ENCODE measurements around the gene MRPS18A. TPM values are rescaled to one million over a fixed set of nuclear protein-coding genes. Genes with fewer than 3 reads are reported as not detected.

The MRPS18A gene
- total and polyA plus RNA-seq, 2 of the 13 experiments (the other 11 are each of a cell fraction or from before 2014, with no cell fraction given): 87.8 to 89.1 TPM

DNA sequence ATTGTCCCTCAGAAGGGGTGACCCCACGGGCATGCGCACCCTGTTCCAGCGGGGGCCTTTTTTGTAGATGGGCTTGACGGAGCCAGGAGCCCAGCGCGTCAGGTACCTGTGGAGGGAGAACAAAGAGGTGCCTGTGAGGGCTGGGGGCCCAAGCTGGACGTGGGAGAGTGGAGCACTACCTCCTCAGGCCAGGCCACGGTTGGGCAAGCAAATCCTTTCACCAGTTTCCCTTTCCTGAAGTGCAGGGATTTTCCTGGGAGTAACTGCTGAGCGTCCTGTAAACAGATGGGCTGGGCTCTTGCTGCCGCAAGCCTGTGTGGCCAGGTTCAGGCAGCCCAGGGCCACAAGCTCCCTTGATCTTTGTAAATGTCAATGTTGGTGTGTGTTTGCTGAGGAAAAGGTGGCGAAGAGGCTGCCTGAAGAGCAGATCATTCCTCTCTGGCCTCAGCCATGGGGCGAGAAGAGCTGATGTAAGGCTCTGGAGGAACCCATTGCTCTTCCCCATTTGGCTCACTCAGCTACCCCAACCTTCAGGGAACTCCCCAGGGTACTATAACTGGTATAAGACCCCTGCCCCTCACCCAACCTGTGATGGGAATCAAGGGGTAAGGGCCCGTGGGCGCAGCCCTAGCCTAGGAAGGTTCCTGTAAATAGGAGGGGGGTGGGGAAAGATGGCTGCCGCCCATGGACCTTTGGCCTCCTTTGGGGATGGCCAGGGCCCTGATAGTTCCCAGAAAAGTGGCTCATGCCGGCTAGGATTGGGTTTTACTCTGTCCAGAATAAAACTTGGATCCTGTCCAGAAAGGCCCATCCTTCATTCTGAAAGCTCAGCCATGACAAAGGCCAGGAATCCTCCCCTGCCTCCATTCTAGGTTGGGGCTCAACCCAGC, 15.5 kb downstream of the MRPS18A start (continued):
- TF ChIP-seq, protein P1, sequence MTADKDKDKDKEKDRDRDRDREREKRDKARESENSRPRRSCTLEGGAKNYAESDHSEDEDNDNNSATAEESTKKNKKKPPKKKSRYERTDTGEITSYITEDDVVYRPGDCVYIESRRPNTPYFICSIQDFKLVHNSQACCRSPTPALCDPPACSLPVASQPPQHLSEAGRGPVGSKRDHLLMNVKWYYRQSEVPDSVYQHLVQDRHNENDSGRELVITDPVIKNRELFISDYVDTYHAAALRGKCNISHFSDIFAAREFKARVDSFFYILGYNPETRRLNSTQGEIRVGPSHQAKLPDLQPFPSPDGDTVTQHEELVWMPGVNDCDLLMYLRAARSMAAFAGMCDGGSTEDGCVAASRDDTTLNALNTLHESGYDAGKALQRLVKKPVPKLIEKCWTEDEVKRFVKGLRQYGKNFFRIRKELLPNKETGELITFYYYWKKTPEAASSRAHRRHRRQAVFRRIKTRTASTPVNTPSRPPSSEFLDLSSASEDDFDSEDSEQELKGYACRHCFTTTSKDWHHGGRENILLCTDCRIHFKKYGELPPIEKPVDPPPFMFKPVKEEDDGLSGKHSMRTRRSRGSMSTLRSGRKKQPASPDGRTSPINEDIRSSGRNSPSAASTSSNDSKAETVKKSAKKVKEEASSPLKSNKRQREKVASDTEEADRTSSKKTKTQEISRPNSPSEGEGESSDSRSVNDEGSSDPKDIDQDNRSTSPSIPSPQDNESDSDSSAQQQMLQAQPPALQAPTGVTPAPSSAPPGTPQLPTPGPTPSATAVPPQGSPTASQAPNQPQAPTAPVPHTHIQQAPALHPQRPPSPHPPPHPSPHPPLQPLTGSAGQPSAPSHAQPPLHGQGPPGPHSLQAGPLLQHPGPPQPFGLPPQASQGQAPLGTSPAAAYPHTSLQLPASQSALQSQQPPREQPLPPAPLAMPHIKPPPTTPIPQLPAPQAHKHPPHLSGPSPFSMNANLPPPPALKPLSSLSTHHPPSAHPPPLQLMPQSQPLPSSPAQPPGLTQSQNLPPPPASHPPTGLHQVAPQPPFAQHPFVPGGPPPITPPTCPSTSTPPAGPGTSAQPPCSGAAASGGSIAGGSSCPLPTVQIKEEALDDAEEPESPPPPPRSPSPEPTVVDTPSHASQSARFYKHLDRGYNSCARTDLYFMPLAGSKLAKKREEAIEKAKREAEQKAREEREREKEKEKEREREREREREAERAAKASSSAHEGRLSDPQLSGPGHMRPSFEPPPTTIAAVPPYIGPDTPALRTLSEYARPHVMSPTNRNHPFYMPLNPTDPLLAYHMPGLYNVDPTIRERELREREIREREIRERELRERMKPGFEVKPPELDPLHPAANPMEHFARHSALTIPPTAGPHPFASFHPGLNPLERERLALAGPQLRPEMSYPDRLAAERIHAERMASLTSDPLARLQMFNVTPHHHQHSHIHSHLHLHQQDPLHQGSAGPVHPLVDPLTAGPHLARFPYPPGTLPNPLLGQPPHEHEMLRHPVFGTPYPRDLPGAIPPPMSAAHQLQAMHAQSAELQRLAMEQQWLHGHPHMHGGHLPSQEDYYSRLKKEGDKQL (CRISPR knock-in tag; IDR thresholded peaks at IDR 0.05; ENCODE audit: low read depth): peak; percentile 65; the same call in 1 of the 2 replicates
- no peak for TF ChIP-seq TBL1XR1 (IDR thresholded peaks at IDR 0.05; ENCODE audit: borderline replicate concordance, low read length, partially characterized antibody)
- TF ChIP-seq, protein P2, sequence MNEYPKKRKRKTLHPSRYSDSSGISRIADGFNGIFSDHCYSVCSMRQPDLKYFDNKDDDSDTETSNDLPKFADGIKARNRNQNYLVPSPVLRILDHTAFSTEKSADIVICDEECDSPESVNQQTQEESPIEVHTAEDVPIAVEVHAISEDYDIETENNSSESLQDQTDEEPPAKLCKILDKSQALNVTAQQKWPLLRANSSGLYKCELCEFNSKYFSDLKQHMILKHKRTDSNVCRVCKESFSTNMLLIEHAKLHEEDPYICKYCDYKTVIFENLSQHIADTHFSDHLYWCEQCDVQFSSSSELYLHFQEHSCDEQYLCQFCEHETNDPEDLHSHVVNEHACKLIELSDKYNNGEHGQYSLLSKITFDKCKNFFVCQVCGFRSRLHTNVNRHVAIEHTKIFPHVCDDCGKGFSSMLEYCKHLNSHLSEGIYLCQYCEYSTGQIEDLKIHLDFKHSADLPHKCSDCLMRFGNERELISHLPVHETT (CRISPR knock-in tag; conservative IDR thresholded peaks at IDR 0.05): 0 out of 2 replicates have a peak, but pooled peaks have one; percentile 39
- TF ChIP-seq TCF7 (IDR thresholded peaks at IDR 0.05; ENCODE audit: low read depth): peak; percentile 90
- peak; percentile 54; the same call in 1 of the 2 replicates for TF ChIP-seq CC2D1A (CRISPR knock-in tag; IDR thresholded peaks at IDR 0.05)
- 0 out of 2 replicates have a peak, but pooled peaks have one; percentile 6 for TF ChIP-seq ZNF792 (CRISPR knock-in tag; IDR thresholded peaks at IDR 0.05)
- peak; percentile 86; the same call in 1 of the 2 replicates for TF ChIP-seq TARDBP (CRISPR knock-in tag; IDR thresholded peaks at IDR 0.05)
- TF ChIP-seq BCL6 (CRISPR knock-in tag; IDR thresholded peaks at IDR 0.05): peak; percentile 99
- TF ChIP-seq ASH2L (IDR thresholded peaks at IDR 0.05; ENCODE audit: insufficient read length, low read depth, low read length): peak; percentile 15
- peak; percentile 91 for TF ChIP-seq HMG20A (CRISPR knock-in tag; IDR thresholded peaks at IDR 0.05; ENCODE audit: borderline replicate concordance)
- TF ChIP-seq ZNF670 (CRISPR knock-in tag; IDR thresholded peaks at IDR 0.05; ENCODE audit: borderline replicate concordance): no peak
- peak; percentile 62; the same call in 1 of the 2 replicates for TF ChIP-seq ZNF121 (CRISPR knock-in tag; IDR thresholded peaks at IDR 0.05)
- TF ChIP-seq YY1 (IDR thresholded peaks at IDR 0.05; ENCODE audit: insufficient read depth, insufficient replicate concordance, low read depth, low read length): peak; percentile 79
- peak; percentile 25; the same call in 1 of the 2 replicates for TF ChIP-seq NFKB2 (CRISPR knock-in tag; IDR thresholded peaks at IDR 0.05; ENCODE audit: borderline replicate concordance)
- TF ChIP-seq HDAC2 (CRISPR knock-in tag; IDR thresholded peaks at IDR 0.05): peak; percentile 93

Measured in HepG2 (cell line).